Pancreas (tissue), 10 donors: Measurements from ENCODE around the gene GAS6. TPM values are rescaled to one million over a fixed set of nuclear protein-coding genes. Genes with fewer than 3 reads are reported as not detected.
"Not testable (repeated sequence)": the region's sequence is repeated elsewhere in the genome, so short reads cannot be mapped to it uniquely, and the experiment has no call there.

Experiments
- ATAC-seq, 4 donors: fragments of 200-7000 bp; cut with Tn5 transposase; one replicate each; pipeline versions ENCODE4 v1.8.0 to v1.9.1; 2020; ENCODE audit warnings: mild to moderate bottlenecking in 4 of 4, moderate library complexity in 4 of 4
- DNase-seq, 6 donors: peaks; one replicate each; pipeline ENCODE4 v3.0.0-alpha.2; 2020
- FAIRE-seq: peaks from 2 replicates; lab custom pipeline; 2012; peaks lifted over from hg19 to GRCh38; lab: Jason Lieb, UNC
- H3K27ac ChIP-seq, 4 donors: fragments of 200-600 bp; sonication (generic); 1 replicate in 3 of 4; 2 replicates in 1 of 4; pipeline versions ENCODE4 v1.5.0 to v1.8.0; 2020
- H3K27me3 ChIP-seq, 4 donors: fragments of 200-600 bp; one replicate each; pipeline ENCODE4 v1.8.0; 2021
- H3K36me3 ChIP-seq, 3 donors: fragments of 200-600 bp; sonication (generic) in 1 of 3; one replicate each; pipeline versions ENCODE4 v1.5.0 to v1.8.0; 2020 to 2021
- H3K4me1 ChIP-seq, 3 donors: fragments of 200-600 bp; one replicate each; pipeline ENCODE4 v1.8.0; 2021
- H3K4me3 ChIP-seq, 4 donors: fragments of 200-600 bp; sonication (generic) in 2 of 4; one replicate each; pipeline versions ENCODE4 v1.5.0 to v1.8.0; 2020 to 2021
- H3K9me3 ChIP-seq, 4 donors: fragments of 200-600 bp; one replicate each; pipeline ENCODE4 v1.8.0; 2021
- CTCF ChIP-seq, 4 donors: fragments of 200-600 bp; sonication (generic) in 3 of 4; IDR thresholded peaks; one replicate each; pipeline versions ENCODE4 v1.5.0 to v1.8.0; 2021; ENCODE audit warnings: antibody characterized with exemption in 4 of 4
- WGBS, 2 donors: extraction: QIAGEN DNeasy Blood & Tissue Kit; methylation state at CpG; one replicate each; pipeline ENCODE4 v1.1.7; 2013; 5-methylcytosine and 5-hydroxymethylcytosine counted together
- intact Hi-C, 3 donors: fragments of 100-400 bp; cut with DNase I; formaldehyde crosslinking; loops; one replicate each; pipeline versions ENCODE4 v1.11.1 to v1.14.2; 2022
- polyA plus RNA-seq, 2 donors: library from polyadenylated mRNA; stranded (reverse); fragments of 200-250 nt; gene quantifications; one replicate each; pipeline ENCODE4 v1.2.3, GENCODE V29; 2013
- total RNA-seq, 6 donors: library from RNA; stranded (reverse); fragmentation: NEBNext Ultra II Directional in 4 of 6; extraction: Animal tissue kit (Norgen Biotek cat#: 25700) in 4 of 6; gene quantifications; one replicate each; pipeline versions ENCODE4 v1.2.1 to v1.2.4, GENCODE V29; 2021 to 2023
- donor health status: healthy with polysubstance abuse.
- donor health status: DM: no; HTN: no; CAD: no; lungs with moderate emphysema.
- donor health status: DM: no; HTN: no; CAD: no.
- donor health status: control.
- donor health status: control.
- donor health status: Bipolar disorder and iron deficiency.
- donor health status: DM: yes; HTN: yes; CAD: no.
- donor health status: DM: no; HTN: no; CAD: no.
- donor health status: DM: no; HTN: no; CAD: no.
- donor health status: DM: yes; HTN: yes; CAD: no.

The GAS6 gene
- total and polyA plus RNA-seq, 8 donors: 24.3 to 124 (median 42.2) TPM

GRCh38 chr13:113833111-113833830 lies 30.6 kb downstream of the GAS6 start:
- Histone ChIP-seq H3K4me1 (peaks cover 11 to 14% (median 12%) of the 10 kb centered on the region in 3 donors), H3K27ac (no peak overlapping the region), H3K4me3 (no peak overlapping the region), H3K27me3 (no peaks in the 10 kb centered on the region), H3K9me3 (no peaks in the 10 kb centered on the region), H3K36me3 (peaks cover 0 to 7% (median 0%) of the 10 kb centered on the region in 3 donors)
- WGBS, 2 donors: 88 to 94% methylated on average over 25 of the region's 25 CpGs
- DNase-seq (peak in 2 of 6 donors; percentile 23 to 60), ATAC-seq (no peak), FAIRE-seq (no peak)
- intact Hi-C loops: no loop called here
- TF ChIP-seq CTCF (IDR thresholded peaks at IDR 0.05): no peak

GRCh38 chr13:113832631-113833030 lies 31.2 kb downstream of the GAS6 start:
- H3K4me1 ChIP-seq: peaks cover 7 to 8% (median 8%) of the 10 kb centered on the region in 3 donors
- no peaks in the 10 kb centered on the region for H3K27me3 ChIP-seq
- H3K9me3 ChIP-seq: no peaks in the 10 kb centered on the region
- peak in 1 of 6 donors; percentile 24 for DNase-seq
- intact Hi-C loops: no loop called here
- whole genome bisulfite sequencing, 2 donors: 91 to 95% methylated on average over 23 of the region's 23 CpGs
- no peak overlapping the region for H3K27ac ChIP-seq
- FAIRE-seq: no peak
- peaks cover 0 to 7% (median 0%) of the 10 kb centered on the region in 3 donors for H3K36me3 ChIP-seq
- TF ChIP-seq CTCF (IDR thresholded peaks at IDR 0.05): no peak
- no peak overlapping the region for H3K4me3 ChIP-seq
- no peak for ATAC-seq

GRCh38 chr13:113832205-113832604 lies 31.7 kb downstream of the GAS6 start:
- Histone ChIP-seq H3K4me1 (peaks cover 3 to 4% (median 4%) of the 10 kb centered on the region in 3 donors), H3K27ac (no peak overlapping the region), H3K27me3 (no peaks in the 10 kb centered on the region), H3K36me3 (peaks cover 0 to 10% (median 0%) of the 10 kb centered on the region in 3 donors), H3K4me3 (no peak overlapping the region), H3K9me3 (no peaks in the 10 kb centered on the region)
- FAIRE-seq (no peak), DNase-seq (peak in 2 of 6 donors; percentile 28 to 57), ATAC-seq (no peak)
- intact Hi-C loops: no loop called here
- no peak for TF ChIP-seq CTCF (IDR thresholded peaks at IDR 0.05)
- 86 to 93% methylated on average over 19 of the region's 19 CpGs for WGBS, 2 donors

- H3K36me3 ChIP-seq: peaks cover 0 to 10% (median 0%) of the 10 kb centered on the region in 3 donors
- H3K9me3 ChIP-seq: no peaks in the 10 kb centered on the region
- H3K27me3 ChIP-seq: no peaks in the 10 kb centered on the region
- no peak overlapping the region for H3K4me3 ChIP-seq
- no peak overlapping the region for H3K27ac ChIP-seq
- DNase-seq (peak in 2 of 6 donors; percentile 22 to 65), ATAC-seq (no peak), FAIRE-seq (no peak)
- WGBS, 2 donors: 88 to 90% methylated on average over 23 of the region's 23 CpGs
- no peaks in the 10 kb centered on the region for H3K4me1 ChIP-seq
- intact Hi-C loops: no loop called here
- no peak for TF ChIP-seq CTCF (IDR thresholded peaks at IDR 0.05)
Measured at GRCh38 chr13:113831061-113831460, 32.8 kb downstream of the GAS6 start.

GRCh38 chr13:113830426-113830950 lies 33.4 kb downstream of the GAS6 start:
- ATAC-seq, H3K27ac ChIP-seq, H3K4me3 ChIP-seq, intact Hi-C loops, H3K4me1 ChIP-seq, H3K27me3 ChIP-seq, H3K9me3 ChIP-seq, FAIRE-seq: not testable (repeated sequence)
- 82 to 88% methylated on average over 8 to 22 of the region's 22 CpGs for WGBS, 2 donors
- DNase-seq: peak in 1 of 6 donors; percentile 17
- H3K36me3 ChIP-seq: peaks cover 0 to 10% (median 0%) of the 10 kb centered on the region in 3 donors
